ENCODE results near the gene A4GNT. TPM values are rescaled to one million over a fixed set of nuclear protein-coding genes. Genes with fewer than 3 reads are reported as not detected.
"Not testable (repeated sequence)": the region's sequence is repeated elsewhere in the genome, so short reads cannot be mapped to it uniquely, and the experiment has no call there.

The A4GNT gene
- total and polyA plus RNA-seq, 2 donors (not counting 1 experiment from before 2014, with no cell fraction given), result not detected

DNA sequence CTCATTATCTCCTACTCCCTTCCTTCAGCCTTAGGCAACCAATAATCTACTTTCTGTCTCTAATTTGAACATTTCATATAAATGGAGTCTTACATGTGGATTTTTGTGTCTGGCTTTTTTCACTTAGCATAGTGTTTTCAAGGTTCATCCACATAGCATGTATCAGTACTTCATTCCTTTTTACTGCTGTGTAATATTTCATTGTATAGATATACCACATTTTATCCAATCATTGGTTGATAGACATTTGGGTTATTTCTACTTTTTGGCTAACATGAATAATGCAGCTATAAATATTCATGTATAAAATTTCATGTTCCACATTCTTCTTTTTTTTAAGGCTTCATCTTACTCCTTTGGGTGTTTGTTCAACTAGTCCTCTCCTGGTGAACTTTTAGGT is 22.3 kb upstream of the A4GNT start:
- Mint-ChIP-seq H3K27me3 (no peaks in the 10 kb centered on the region), H3K4me3 (no peak overlapping the region), H3K27ac (no peak overlapping the region), H3K9me3 (ENCODE audit: insufficient read depth) (peaks cover 9% of the 10 kb centered on the region), H3K4me1 (no peaks in the 10 kb centered on the region)
- DNase-seq (no peak), ATAC-seq (ENCODE audit: low read depth) (no peak)
- Histone ChIP-seq H3K27ac (ENCODE audit: low read length in 2 of 2) (no peak overlapping the region), H3K9me3 (ENCODE audit: control extremely low read depth in 1 of 3, control insufficient read depth in 2 of 3, insufficient read depth in 1 of 3, low read length in 2 of 3) (peaks cover 2 to 7% (median 2%) of the 10 kb centered on the region in 3 donors), H3K79me2 (ENCODE audit: control insufficient read depth, insufficient read depth, low read length) (no peaks in the 10 kb centered on the region), H3K4me1 (ENCODE audit: control insufficient read depth in 2 of 2, insufficient read depth in 2 of 2, low read length in 2 of 2) (no peaks in the 10 kb centered on the region), H2AFZ (ENCODE audit: insufficient read depth, low read depth, low read length, poor library complexity, severe bottlenecking) (no peak overlapping the region), H3K36me3 (replicated peaks in 1 of 2; ENCODE audit: control extremely low read depth in 1 of 2, control insufficient read depth in 1 of 2, extremely low read depth in 1 of 2, insufficient read depth in 2 of 2, low read length in 1 of 2) (no peaks in the 10 kb centered on the region), H3K9ac (ENCODE audit: low read length) (no peak overlapping the region), H4K20me1 (ENCODE audit: control insufficient read depth, insufficient read depth, low read length, poor library complexity, severe bottlenecking) (no peaks in the 10 kb centered on the region), H3K27me3 (replicated peaks in 1 of 4; ENCODE audit: control extremely low read depth in 1 of 4, control insufficient read depth in 3 of 4, insufficient read depth in 4 of 4, low read length in 3 of 4) (no peaks in the 10 kb centered on the region), H3K4me3 (ENCODE audit: control extremely low read depth in 1 of 5, extremely low read depth in 1 of 5, insufficient read depth in 1 of 5, low read depth in 2 of 5, low read length in 4 of 5) (no peak overlapping the region), H3K4me2 (replicated peaks; ENCODE audit: low read depth, low read length, poor library complexity, severe bottlenecking) (no peak overlapping the region)
- no peak for TF ChIP-seq EZH2 (IDR thresholded peaks at IDR 0.05; ENCODE audit: borderline replicate concordance, insufficient read depth, low read depth, low read length, poor library complexity, severe bottlenecking)
- TF ChIP-seq, protein P1, sequence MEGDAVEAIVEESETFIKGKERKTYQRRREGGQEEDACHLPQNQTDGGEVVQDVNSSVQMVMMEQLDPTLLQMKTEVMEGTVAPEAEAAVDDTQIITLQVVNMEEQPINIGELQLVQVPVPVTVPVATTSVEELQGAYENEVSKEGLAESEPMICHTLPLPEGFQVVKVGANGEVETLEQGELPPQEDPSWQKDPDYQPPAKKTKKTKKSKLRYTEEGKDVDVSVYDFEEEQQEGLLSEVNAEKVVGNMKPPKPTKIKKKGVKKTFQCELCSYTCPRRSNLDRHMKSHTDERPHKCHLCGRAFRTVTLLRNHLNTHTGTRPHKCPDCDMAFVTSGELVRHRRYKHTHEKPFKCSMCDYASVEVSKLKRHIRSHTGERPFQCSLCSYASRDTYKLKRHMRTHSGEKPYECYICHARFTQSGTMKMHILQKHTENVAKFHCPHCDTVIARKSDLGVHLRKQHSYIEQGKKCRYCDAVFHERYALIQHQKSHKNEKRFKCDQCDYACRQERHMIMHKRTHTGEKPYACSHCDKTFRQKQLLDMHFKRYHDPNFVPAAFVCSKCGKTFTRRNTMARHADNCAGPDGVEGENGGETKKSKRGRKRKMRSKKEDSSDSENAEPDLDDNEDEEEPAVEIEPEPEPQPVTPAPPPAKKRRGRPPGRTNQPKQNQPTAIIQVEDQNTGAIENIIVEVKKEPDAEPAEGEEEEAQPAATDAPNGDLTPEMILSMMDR (IDR thresholded peaks at IDR 0.05), result no peak
- POLR2A ChIA-PET, result no interaction called here
- CTCF ChIA-PET, result no interaction called here
- intact Hi-C loops (cut with micrococcal nuclease), result no loop called here

- 80% methylated on average over 3 of the region's 4 CpGs for WGBS (ENCODE audit: insufficient coverage)
- intact Hi-C loops (cut with micrococcal nuclease), result no loop called here
- Mint-ChIP-seq H3K4me1 (no peaks in the 10 kb centered on the region), H3K4me3 (no peak overlapping the region), H3K27me3 (no peaks in the 10 kb centered on the region), H3K9me3 (ENCODE audit: insufficient read depth) (peaks cover under 1% of the 10 kb centered on the region), H3K27ac (no peak overlapping the region)
- Histone ChIP-seq H3K4me3 (ENCODE audit: control extremely low read depth in 1 of 5, extremely low read depth in 1 of 5, insufficient read depth in 1 of 5, low read depth in 2 of 5, low read length in 4 of 5) (no peak overlapping the region), H3K36me3 (replicated peaks in 1 of 2; ENCODE audit: control extremely low read depth in 1 of 2, control insufficient read depth in 1 of 2, extremely low read depth in 1 of 2, insufficient read depth in 2 of 2, low read length in 1 of 2) (no peaks in the 10 kb centered on the region), H3K27me3 (replicated peaks in 1 of 4; ENCODE audit: control extremely low read depth in 1 of 4, control insufficient read depth in 3 of 4, insufficient read depth in 4 of 4, low read length in 3 of 4) (no peaks in the 10 kb centered on the region), H2AFZ (ENCODE audit: insufficient read depth, low read depth, low read length, poor library complexity, severe bottlenecking) (no peak overlapping the region), H4K20me1 (ENCODE audit: control insufficient read depth, insufficient read depth, low read length, poor library complexity, severe bottlenecking) (no peaks in the 10 kb centered on the region), H3K27ac (ENCODE audit: low read length in 2 of 2) (no peak overlapping the region), H3K4me1 (ENCODE audit: control insufficient read depth in 2 of 2, insufficient read depth in 2 of 2, low read length in 2 of 2) (no peaks in the 10 kb centered on the region), H3K9me3 (ENCODE audit: control extremely low read depth in 1 of 3, control insufficient read depth in 2 of 3, insufficient read depth in 1 of 3, low read length in 2 of 3) (peaks cover 0 to 3% (median 0%) of the 10 kb centered on the region in 3 donors), H3K4me2 (replicated peaks; ENCODE audit: low read depth, low read length, poor library complexity, severe bottlenecking) (no peak overlapping the region), H3K79me2 (ENCODE audit: control insufficient read depth, insufficient read depth, low read length) (no peaks in the 10 kb centered on the region), H3K9ac (ENCODE audit: low read length) (no peak overlapping the region)
- ATAC-seq (ENCODE audit: low read depth), result no peak
- ChIA-PET POLR2A (no interaction called here), CTCF (no interaction called here)
- no peak for TF ChIP-seq EZH2 (IDR thresholded peaks at IDR 0.05; ENCODE audit: borderline replicate concordance, insufficient read depth, low read depth, low read length, poor library complexity, severe bottlenecking)
- TF ChIP-seq, protein P1 (IDR thresholded peaks at IDR 0.05), result no peak
- no peak for DNase-seq
Observed at GRCh38 chr3:138148503-138148902, 16.3 kb upstream of the A4GNT start.

- ATAC-seq (ENCODE audit: low read depth); H3K4me2 ChIP-seq (replicated peaks; ENCODE audit: low read depth, low read length, poor library complexity, severe bottlenecking); H3K9me3 Mint-ChIP-seq (ENCODE audit: insufficient read depth); H2AFZ ChIP-seq (ENCODE audit: insufficient read depth, low read depth, low read length, poor library complexity, severe bottlenecking); H3K9me3 ChIP-seq (ENCODE audit: control extremely low read depth in 1 of 3, control insufficient read depth in 2 of 3, insufficient read depth in 1 of 3, low read length in 2 of 3); H3K4me3 Mint-ChIP-seq; DNase-seq; H3K27ac Mint-ChIP-seq; H3K9ac ChIP-seq (ENCODE audit: low read length); POLR2A ChIA-PET; H3K79me2 ChIP-seq (ENCODE audit: control insufficient read depth, insufficient read depth, low read length); intact Hi-C loops (cut with micrococcal nuclease); H3K27ac ChIP-seq (ENCODE audit: low read length in 2 of 2); H3K4me1 Mint-ChIP-seq; H4K20me1 ChIP-seq (ENCODE audit: control insufficient read depth, insufficient read depth, low read length, poor library complexity, severe bottlenecking); H3K36me3 ChIP-seq (replicated peaks in 1 of 2; ENCODE audit: control extremely low read depth in 1 of 2, control insufficient read depth in 1 of 2, extremely low read depth in 1 of 2, insufficient read depth in 2 of 2, low read length in 1 of 2); H3K27me3 ChIP-seq (replicated peaks in 1 of 4; ENCODE audit: control extremely low read depth in 1 of 4, control insufficient read depth in 3 of 4, insufficient read depth in 4 of 4, low read length in 3 of 4); H3K4me1 ChIP-seq (ENCODE audit: control insufficient read depth in 2 of 2, insufficient read depth in 2 of 2, low read length in 2 of 2); H3K4me3 ChIP-seq (ENCODE audit: control extremely low read depth in 1 of 5, extremely low read depth in 1 of 5, insufficient read depth in 1 of 5, low read depth in 2 of 5, low read length in 4 of 5): not testable (repeated sequence)
- H3K27me3 Mint-ChIP-seq, result peaks cover 22% of the 10 kb centered on the region
- CTCF ChIA-PET, result interaction anchor here (0.6 kb wide), 1 partner anchor 1113 kb away, joined by 3 read pairs; no protein-coding TSS in a partner anchor
- WGBS (ENCODE audit: insufficient coverage), result 100% methylated on average over 3 of the region's 3 CpGs
Observed at GRCh38 chr3:138142181-138142580, 10.0 kb upstream of the A4GNT start.
